Neuronal stem cell (in vitro differentiated cells): ENCODE results near the gene ETV1. TPM values are rescaled to one million over a fixed set of nuclear protein-coding genes. Genes with fewer than 3 reads are reported as not detected.

Experiments
- DNase-seq: peaks from one replicate; pipeline ENCODE4 v3.0.0-alpha.2; 2013; ENCODE audit warnings: low spot score
- H2AFZ ChIP-seq: one replicate; pipeline ENCODE4 v1.6.1; 2013; ENCODE audit warnings: mild to moderate bottlenecking, low read length, inconsistent platforms
- H2AK5ac ChIP-seq: 2 replicates; pipeline ENCODE4 v1.6.1; 2013; ENCODE audit warnings: low read depth, mild to moderate bottlenecking, inconsistent platforms, low read length, moderate library complexity, mixed read lengths
- H2BK120ac ChIP-seq: 2 replicates; pipeline ENCODE4 v1.6.1; 2013; ENCODE audit warnings: low read depth, mild to moderate bottlenecking, inconsistent platforms, low read length, moderate library complexity, mixed read lengths
- H2BK12ac ChIP-seq: one replicate; pipeline ENCODE4 v1.6.1; 2013; ENCODE audit warnings: low read length, inconsistent platforms
- H2BK15ac ChIP-seq: 2 replicates; pipeline ENCODE4 v1.6.1; 2013; ENCODE audit warnings: mild to moderate bottlenecking, low read length, inconsistent platforms, mixed read lengths
- H2BK5ac ChIP-seq: one replicate; pipeline ENCODE4 v1.6.1; 2013; ENCODE audit warnings: inconsistent platforms, mild to moderate bottlenecking, low read length, moderate library complexity
- H3K14ac ChIP-seq: one replicate; pipeline ENCODE4 v1.6.1; 2013; ENCODE audit warnings: low read length, inconsistent platforms
- H3K18ac ChIP-seq: 2 replicates; pipeline ENCODE4 v1.6.1; 2013; ENCODE audit warnings: low read length, inconsistent platforms
- H3K23ac ChIP-seq: 2 replicates; pipeline ENCODE4 v1.6.1; 2013; ENCODE audit warnings: low read depth, mild to moderate bottlenecking, mixed read lengths, low read length, inconsistent platforms; ENCODE audit not compliant: poor library complexity
- H3K27ac ChIP-seq: replicated peaks from 3 replicates; pipeline ENCODE4 v1.5.1; 2013; ENCODE audit warnings: low read length, inconsistent platforms
- H3K27me3 ChIP-seq, 3 experiments: 2 replicates each; pipeline ENCODE4 v1.6.1; 2013; ENCODE audit warnings: low read length in 3 of 3, mild to moderate bottlenecking in 2 of 3, inconsistent platforms in 1 of 3, low read depth in 1 of 3, mixed read lengths in 1 of 3, moderate library complexity in 1 of 3; ENCODE audit not compliant: control insufficient read depth in 3 of 3, insufficient read depth in 3 of 3
- H3K36me3 ChIP-seq, 2 donors: replicated peaks in 1 of 2; 2 replicates each; pipeline ENCODE4 v1.6.1; 2013; ENCODE audit warnings: low read length in 2 of 2; ENCODE audit not compliant: control insufficient read depth in 2 of 2, insufficient read depth in 2 of 2
- H3K4ac ChIP-seq: 2 replicates; pipeline ENCODE4 v1.6.1; 2013; ENCODE audit warnings: inconsistent platforms, mild to moderate bottlenecking, low read length, moderate library complexity
- H3K4me1 ChIP-seq, 2 donors: 1 replicate in 1 of 2; 2 replicates in 1 of 2; pipeline ENCODE4 v1.6.1; 2013; ENCODE audit warnings: low read length in 2 of 2, low read depth in 1 of 2; ENCODE audit not compliant: control insufficient read depth in 2 of 2, insufficient read depth in 1 of 2
- H3K4me2 ChIP-seq: one replicate; pipeline ENCODE4 v1.6.1; 2013; ENCODE audit warnings: mild to moderate bottlenecking, low read length, inconsistent platforms; ENCODE audit not compliant: insufficient read depth, poor library complexity, severe bottlenecking
- H3K4me3 ChIP-seq, 2 donors: 2 replicates each; pipeline ENCODE4 v1.5.1; 2013; ENCODE audit warnings: low read length in 2 of 2, mild to moderate bottlenecking in 2 of 2, inconsistent platforms in 1 of 2, moderate library complexity in 1 of 2
- H3K79me1 ChIP-seq: one replicate; pipeline ENCODE4 v1.6.1; 2013; ENCODE audit warnings: low read depth, mild to moderate bottlenecking, inconsistent platforms, low read length, moderate library complexity
- H3K9ac ChIP-seq: one replicate; pipeline ENCODE4 v1.6.1; 2013; ENCODE audit warnings: mild to moderate bottlenecking, low read depth, low read length, inconsistent platforms; ENCODE audit not compliant: poor library complexity
- H3K9me3 ChIP-seq, 2 donors: replicated peaks in 1 of 2; 2 replicates each; pipeline versions ENCODE3 to v1.6.1; 2013; ENCODE audit warnings: low read length in 2 of 2, mild to moderate bottlenecking in 2 of 2, inconsistent platforms in 1 of 2, low read depth in 1 of 2, mixed read lengths in 1 of 2, moderate library complexity in 1 of 2; ENCODE audit not compliant: control insufficient read depth in 2 of 2, insufficient read depth in 1 of 2
- H4K8ac ChIP-seq: one replicate; pipeline ENCODE4 v1.6.1; 2013; ENCODE audit warnings: low read depth, mild to moderate bottlenecking, inconsistent platforms, low read length, moderate library complexity
- H4K91ac ChIP-seq: one replicate; pipeline ENCODE4 v1.6.1; 2013; ENCODE audit warnings: low read length, low read depth, mild to moderate bottlenecking, inconsistent platforms; ENCODE audit not compliant: poor library complexity
- WGBS, 2 donors: extraction: QIAGEN DNeasy Blood & Tissue Kit; methylation state at CpG; one replicate each; pipeline ENCODE4 v1.1.7; 2013; ENCODE audit warnings: missing lambda C conversion rate in 2 of 2, mixed read lengths in 1 of 2; ENCODE audit not compliant: insufficient read length in 2 of 2, insufficient replicate concordance in 1 of 2; ENCODE audit errors: extremely low coverage in 2 of 2; 5-methylcytosine and 5-hydroxymethylcytosine counted together
- polyA plus RNA-seq, 2 experiments: library from polyadenylated mRNA; stranded (reverse); fragments of 200-250 nt; gene quantifications; one replicate each; pipeline ENCODE4 v1.2.3, GENCODE V29; 2013

ETV1 gene
- 63.2 TPM for polyA plus RNA-seq (2013, experiment 1 of 2)
- polyA plus RNA-seq (2013, experiment 2 of 2) = 62.4 TPM

DNA sequence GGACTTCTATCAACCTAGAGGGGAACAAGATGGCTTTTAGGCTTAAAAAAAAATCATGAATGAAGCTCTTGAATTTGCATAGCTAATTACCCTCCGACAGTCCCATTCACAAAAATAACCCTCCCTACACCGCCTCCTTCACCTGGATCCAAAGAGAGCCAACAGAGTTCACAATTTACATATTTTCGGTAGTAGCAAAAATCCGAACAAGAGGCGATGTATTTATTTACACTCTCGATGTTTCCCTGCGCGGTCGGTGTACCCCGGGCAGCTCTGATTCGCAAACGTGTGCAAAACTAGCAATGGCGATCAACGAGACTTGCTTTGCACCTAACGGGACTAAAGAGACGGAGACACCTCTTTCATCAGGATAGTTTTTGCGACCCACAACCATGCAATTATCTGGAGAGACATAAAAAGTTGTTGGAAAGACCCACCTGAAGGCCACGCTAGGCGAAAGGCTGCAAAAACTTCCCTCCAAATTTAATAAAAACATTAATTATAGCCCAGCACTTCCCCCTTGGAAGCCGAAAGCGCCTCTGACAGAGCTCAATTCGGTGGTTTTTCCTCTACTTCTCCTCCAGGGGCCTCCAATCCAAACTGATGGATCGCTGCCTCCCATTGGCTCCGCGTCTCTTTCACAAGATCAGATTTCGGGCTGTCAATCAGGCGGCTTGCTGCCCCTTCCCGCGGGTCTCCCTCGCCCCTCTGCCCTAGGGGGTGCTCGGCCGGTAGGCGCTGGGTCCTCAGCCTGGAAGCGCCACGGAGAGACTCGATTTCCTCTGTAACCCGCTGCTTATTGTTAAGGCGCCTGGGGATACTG is at the start of gene ETV1:
Gene ETV1, minus strand, starts transcription at position 541 of the 823 bp plus-strand sequence. CDS start 614 bp downstream, outside the sequence.
- Histone ChIP-seq H3K23ac (no peak within 1 kb of the TSS), H2BK5ac (peak within 1 kb of the TSS; percentile 90), H3K27ac (peak within 1 kb of the TSS; percentile 95), H3K4ac (no peak within 1 kb of the TSS), H3K4me2 (peak within 1 kb of the TSS; percentile 69), H3K4me3 (peak within 1 kb of the TSS; percentile 58 to 86), H2BK12ac (no peak within 1 kb of the TSS), H3K79me1 (no peaks in the 10 kb centered on the region), H3K9me3 (no peaks in the 10 kb centered on the region), H4K91ac (peak within 1 kb of the TSS; percentile 41), H3K18ac (peak within 1 kb of the TSS; percentile 91), H2AK5ac (no peak within 1 kb of the TSS), H3K14ac (no peak within 1 kb of the TSS), H3K4me1 (peaks cover 5 to 21% of the 10 kb centered on the region in 2 donors), H2BK120ac (no peak within 1 kb of the TSS), H4K8ac (no peak within 1 kb of the TSS), H3K36me3 (peaks cover 0 to 8% of the 10 kb centered on the region in 2 donors), H2BK15ac (no peak within 1 kb of the TSS), H2AFZ (peak within 1 kb of the TSS; percentile 70), H3K9ac (peak within 1 kb of the TSS; percentile 65), H3K27me3 (no peaks in the 10 kb centered on the region)
- WGBS, 2 donors = no CpG with 5 or more reads among the region's 38 CpGs
- DNase-seq = peak; percentile 86

DNA sequence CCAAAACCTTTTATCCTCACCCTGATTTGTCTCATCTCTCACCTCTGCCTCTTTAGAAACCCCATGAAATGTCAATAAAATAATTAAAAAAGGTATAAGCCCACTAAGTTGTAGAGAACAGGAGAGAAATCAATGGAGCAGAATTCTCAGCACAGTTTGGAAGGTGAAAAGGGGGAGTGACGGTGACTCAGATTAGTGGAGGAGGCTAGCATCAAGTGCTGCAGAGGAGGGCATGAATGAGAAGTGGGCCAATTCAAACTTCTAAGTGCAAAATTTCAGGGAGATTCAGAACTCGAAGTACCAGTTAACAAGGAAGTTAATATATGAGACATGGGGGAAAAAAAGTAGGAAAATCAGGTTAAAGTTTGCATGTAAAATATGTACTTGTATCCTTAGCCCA is 34.9 kb upstream of the ETV1 start:
- H2BK15ac ChIP-seq = no peak overlapping the region
- no peak overlapping the region for H3K4me2 ChIP-seq
- no peak overlapping the region for H3K9ac ChIP-seq
- DNase-seq = no peak
- H3K4me3 ChIP-seq = no peak overlapping the region
- H2AFZ ChIP-seq = no peak overlapping the region
- H2BK12ac ChIP-seq = no peak overlapping the region
- H3K36me3 ChIP-seq = no peaks in the 10 kb centered on the region
- H4K8ac ChIP-seq = no peak overlapping the region
- H3K23ac ChIP-seq = no peak overlapping the region
- no peak overlapping the region for H2AK5ac ChIP-seq
- no peak overlapping the region for H3K14ac ChIP-seq
- no peak overlapping the region for H3K4ac ChIP-seq
- peaks cover 1 to 3% of the 10 kb centered on the region in 2 donors for H3K9me3 ChIP-seq
- no peaks in the 10 kb centered on the region for H3K79me1 ChIP-seq
- H3K27ac ChIP-seq = no peak overlapping the region
- H4K91ac ChIP-seq = no peak overlapping the region
- no CpG with 5 or more reads among the region's 2 CpGs for WGBS, 2 donors
- no peaks in the 10 kb centered on the region for H3K27me3 ChIP-seq
- H3K18ac ChIP-seq = no peak overlapping the region
- peaks cover 0 to 1% of the 10 kb centered on the region in 2 donors for H3K4me1 ChIP-seq
- no peak overlapping the region for H2BK5ac ChIP-seq
- H2BK120ac ChIP-seq = no peak overlapping the region

DNA sequence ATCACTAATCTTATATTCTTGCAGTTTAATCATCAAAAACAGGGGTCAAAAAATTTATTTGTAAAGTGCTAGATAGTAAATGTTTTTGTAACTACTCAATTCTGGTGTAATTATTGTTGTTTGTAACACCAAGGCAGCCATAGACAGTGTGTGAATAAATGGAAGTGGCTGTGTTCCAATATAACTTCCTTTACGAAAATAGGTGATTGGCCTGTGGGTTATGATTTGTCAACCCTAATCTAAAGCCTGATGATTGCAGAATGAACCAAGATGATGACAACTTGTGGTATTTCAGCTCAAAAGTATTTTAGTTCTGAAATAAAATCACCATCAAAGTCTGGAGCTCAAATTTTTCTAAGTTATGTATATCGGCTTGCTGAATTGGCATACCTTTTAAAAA is 34.4 kb upstream of the ETV1 start:
- Histone ChIP-seq H3K27me3 (no peaks in the 10 kb centered on the region), H4K91ac (no peak overlapping the region), H2AFZ (no peak overlapping the region), H2BK12ac (no peak overlapping the region), H3K4me1 (peaks cover 0 to 1% of the 10 kb centered on the region in 2 donors), H3K4me2 (no peak overlapping the region), H2BK120ac (no peak overlapping the region), H3K36me3 (no peaks in the 10 kb centered on the region), H4K8ac (no peak overlapping the region), H2BK5ac (no peak overlapping the region), H3K9me3 (peaks cover 1 to 4% of the 10 kb centered on the region in 2 donors), H3K23ac (no peak overlapping the region), H2BK15ac (no peak overlapping the region), H3K27ac (no peak overlapping the region), H3K18ac (no peak overlapping the region), H3K14ac (no peak overlapping the region), H3K79me1 (no peaks in the 10 kb centered on the region), H3K4me3 (no peak overlapping the region), H2AK5ac (no peak overlapping the region), H3K9ac (no peak overlapping the region), H3K4ac (no peak overlapping the region)
- no peak for DNase-seq
- no CpG with 5 or more reads among the region's 2 CpGs for WGBS, 2 donors

DNA sequence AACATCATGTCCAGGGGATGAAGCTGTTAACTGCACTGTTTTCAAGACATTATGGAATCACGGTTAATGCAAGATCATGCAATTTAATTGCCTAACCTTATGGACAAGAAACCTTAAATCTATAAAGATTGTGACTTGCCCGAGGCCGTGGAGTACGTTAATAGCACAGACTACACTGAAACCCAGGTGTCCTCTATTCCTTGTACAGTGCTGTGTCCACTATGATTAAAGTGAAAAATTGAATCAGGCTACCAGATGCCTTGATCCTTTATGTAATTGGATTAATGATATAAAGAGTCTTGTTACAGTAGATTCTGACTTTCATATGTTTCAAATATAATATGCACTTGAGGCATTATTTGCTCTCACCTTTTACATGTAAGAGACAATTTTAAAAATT is 33.9 kb upstream of the ETV1 start:
- no peak overlapping the region for H3K4me3 ChIP-seq
- H4K8ac ChIP-seq = no peak overlapping the region
- H3K79me1 ChIP-seq = no peaks in the 10 kb centered on the region
- no peaks in the 10 kb centered on the region for H3K27me3 ChIP-seq
- no peak overlapping the region for H2AFZ ChIP-seq
- peaks cover 0 to 1% of the 10 kb centered on the region in 2 donors for H3K4me1 ChIP-seq
- H2BK120ac ChIP-seq = no peak overlapping the region
- no peak overlapping the region for H3K27ac ChIP-seq
- no peak overlapping the region for H3K14ac ChIP-seq
- H3K9me3 ChIP-seq = peaks cover 1 to 4% of the 10 kb centered on the region in 2 donors
- no peak overlapping the region for H4K91ac ChIP-seq
- H2BK12ac ChIP-seq = no peak overlapping the region
- no peak overlapping the region for H3K18ac ChIP-seq
- H2BK5ac ChIP-seq = no peak overlapping the region
- no peak overlapping the region for H2AK5ac ChIP-seq
- H3K4ac ChIP-seq = no peak overlapping the region
- WGBS, 2 donors = no CpG with 5 or more reads among the region's 4 CpGs
- no peak overlapping the region for H3K9ac ChIP-seq
- no peak overlapping the region for H3K4me2 ChIP-seq
- H3K36me3 ChIP-seq = no peaks in the 10 kb centered on the region
- no peak overlapping the region for H3K23ac ChIP-seq
- DNase-seq = no peak
- no peak overlapping the region for H2BK15ac ChIP-seq
